Right atrium auricular region (tissue), 2 donors: ENCODE measurements around the gene PLSCR4. TPM values are rescaled to one million over a fixed set of nuclear protein-coding genes. Genes with fewer than 3 reads are reported as not detected.

ENCODE experiments used
- DNase-seq: peaks from one replicate; pipeline ENCODE4 v3.0.0-alpha.2; 2019; ENCODE audit warnings: low spot score
- H3K27ac ChIP-seq, 2 donors: fragments of 200-600 bp; sonication (generic); 1 replicate in 1 of 2; 2 replicates in 1 of 2; pipeline ENCODE4 v1.5.1; 2016 to 2019
- H3K27me3 ChIP-seq, 2 donors: fragments of 200-600 bp; sonication (generic); one replicate each; pipeline versions ENCODE4 v1.5.1 to v1.6.0; 2017 to 2019
- H3K36me3 ChIP-seq: fragments of 200-600 bp; sonication (generic); one replicate; pipeline ENCODE4 v1.5.1; 2016
- H3K4me1 ChIP-seq, 2 donors: fragments of 200-600 bp; sonication (generic); one replicate each; pipeline versions ENCODE4 v1.5.1 to v1.6.0; 2017 to 2019
- H3K4me3 ChIP-seq, 2 donors: fragments of 200-600 bp; sonication (generic); 1 replicate in 1 of 2; 2 replicates in 1 of 2; pipeline ENCODE4 v1.5.1; 2017 to 2019; ENCODE audit warnings: mild to moderate bottlenecking in 1 of 2, moderate library complexity in 1 of 2
- H3K9me3 ChIP-seq, 2 donors: fragments of 200-600 bp; sonication (generic); one replicate each; pipeline ENCODE4 v1.5.1; 2019
- CTCF ChIP-seq, 2 donors: fragments of 200-600 bp; sonication (generic); IDR thresholded peaks; one replicate each; pipeline ENCODE4 v1.5.1; 2019; ENCODE audit warnings: antibody characterized with exemption in 2 of 2
- total RNA-seq, 2 donors: library from RNA; depleted of rRNA; stranded (reverse); fragments of >200 nt; gene quantifications; one replicate each; pipeline ENCODE4 v1.1.0, GENCODE V29; 2016

The PLSCR4 gene
- total RNA-seq, 2 donors from 2014 or later = 22.9 to 31.5 TPM

DNA sequence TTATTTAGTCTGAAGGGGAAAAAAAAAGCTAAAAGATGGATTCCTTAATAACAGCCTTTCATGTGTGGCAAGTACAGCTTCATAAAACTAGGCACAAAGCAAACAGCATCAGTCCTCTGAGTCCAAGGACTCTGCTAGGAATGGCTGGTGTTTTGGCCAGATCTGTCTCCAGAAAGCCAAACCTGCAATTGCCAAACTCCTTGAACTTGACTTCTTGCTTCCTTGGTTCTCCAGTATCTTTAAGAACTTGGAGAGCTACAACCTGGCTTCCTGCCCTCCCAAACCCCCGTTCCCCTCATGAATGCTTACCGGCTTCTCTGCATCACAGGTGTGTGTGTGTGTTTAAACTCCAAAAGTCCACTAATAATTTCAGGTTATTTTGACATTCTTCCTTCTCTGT, 88.3 kb downstream of the PLSCR4 start:
- TF ChIP-seq CTCF (IDR thresholded peaks at IDR 0.05) = no peak
- no peaks in the 10 kb centered on the region for H3K36me3 ChIP-seq

DNA sequence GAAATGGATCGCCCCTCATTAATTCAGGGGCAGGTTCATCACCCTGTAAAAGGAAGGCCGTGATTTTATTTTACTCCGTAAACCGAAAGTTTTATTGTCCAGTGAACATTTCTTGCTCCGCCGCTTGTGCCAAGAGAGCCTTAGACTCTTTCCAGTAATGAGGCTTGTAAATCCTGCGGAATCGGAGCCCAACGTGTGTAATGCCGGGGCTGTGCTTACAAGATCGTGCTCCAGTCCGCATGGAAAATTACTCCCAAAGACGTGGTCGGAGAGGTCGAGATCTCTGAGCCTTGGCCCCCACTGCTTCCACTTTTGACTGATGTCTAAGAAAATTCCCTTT, 89.3 kb downstream of the PLSCR4 start:
- no peaks in the 10 kb centered on the region for H3K36me3 ChIP-seq
- no peak for DNase-seq
- H3K9me3 ChIP-seq = no peaks in the 10 kb centered on the region
- no peaks in the 10 kb centered on the region for H3K27me3 ChIP-seq
- no peak for TF ChIP-seq CTCF (IDR thresholded peaks at IDR 0.05)
- peak overlapping the region; percentile 58 to 81 for H3K4me3 ChIP-seq
- H3K4me1 ChIP-seq = peaks cover 0 to 54% of the 10 kb centered on the region in 2 donors
- peak overlapping the region; percentile 91 to 96 for H3K27ac ChIP-seq

More for the DNA sequence above, 88.3 kb downstream of the PLSCR4 start:
- DNase-seq = no peak
- no peaks in the 10 kb centered on the region for H3K9me3 ChIP-seq
- H3K27me3 ChIP-seq = no peaks in the 10 kb centered on the region
- peak overlapping the region; percentile 91 to 96 for H3K27ac ChIP-seq
- H3K4me3 ChIP-seq = no peak overlapping the region
- H3K4me1 ChIP-seq = peaks cover 0 to 51% of the 10 kb centered on the region in 2 donors

- Histone ChIP-seq H3K4me1 (peaks cover 0 to 54% of the 10 kb centered on the region in 2 donors), H3K27ac (peak within 1 kb of the TSS; percentile 91 to 96)
- DNase-seq = peak; percentile 84
Observed at GRCh38 chr3:146160964-146161662, 89.8 kb downstream of the PLSCR4 start, which contains the start of gene PLOD2. Gene PLOD2 (minus strand): TSS chr3:146161184. CDS start chr3:146160989, 195 bp downstream.

GRCh38 chr3:146160321-146160963, 90.5 kb downstream of the PLSCR4 start:
- Histone ChIP-seq H3K4me3 (peak overlapping the region; percentile 58 to 81), H3K36me3 (no peaks in the 10 kb centered on the region), H3K27me3 (no peaks in the 10 kb centered on the region), H3K9me3 (no peaks in the 10 kb centered on the region), H3K27ac (peak overlapping the region; percentile 91 to 96), H3K4me1 (peaks cover 0 to 54% of the 10 kb centered on the region in 2 donors)
- peak; percentile 88 for DNase-seq
- TF ChIP-seq CTCF (IDR thresholded peaks at IDR 0.05) = peak in 1 of 2 donors; percentile 60

More at GRCh38 chr3:146160964-146161662, 89.8 kb downstream of the PLSCR4 start, which contains the start of gene PLOD2:
- Histone ChIP-seq H3K4me3 (peak within 1 kb of the TSS; percentile 58 to 81), H3K9me3 (no peaks in the 10 kb centered on the region), H3K36me3 (no peaks in the 10 kb centered on the region), H3K27me3 (no peaks in the 10 kb centered on the region)
- no peak for TF ChIP-seq CTCF (IDR thresholded peaks at IDR 0.05)

- DNase-seq = no peak
- peak overlapping the region; percentile 58 to 81 for H3K4me3 ChIP-seq
- peak overlapping the region; percentile 91 to 96 for H3K27ac ChIP-seq
- peaks cover 0 to 52% of the 10 kb centered on the region in 2 donors for H3K4me1 ChIP-seq
- no peak for TF ChIP-seq CTCF (IDR thresholded peaks at IDR 0.05)
- no peaks in the 10 kb centered on the region for H3K9me3 ChIP-seq
- no peaks in the 10 kb centered on the region for H3K27me3 ChIP-seq
- no peaks in the 10 kb centered on the region for H3K36me3 ChIP-seq
Observed at GRCh38 chr3:146159616-146160320, 91.1 kb downstream of the PLSCR4 start.
